ENCODE measurements around the gene GLRX. TPM values are rescaled to one million over a fixed set of nuclear protein-coding genes. Genes with fewer than 3 reads are reported as not detected.
"Not testable (repeated sequence)": the region's sequence is repeated elsewhere in the genome, so short reads cannot be mapped to it uniquely, and the experiment has no call there.

Gene GLRX
- total RNA-seq, 4 donors from 2014 or later, result 126 to 311 (median 181) TPM

DNA sequence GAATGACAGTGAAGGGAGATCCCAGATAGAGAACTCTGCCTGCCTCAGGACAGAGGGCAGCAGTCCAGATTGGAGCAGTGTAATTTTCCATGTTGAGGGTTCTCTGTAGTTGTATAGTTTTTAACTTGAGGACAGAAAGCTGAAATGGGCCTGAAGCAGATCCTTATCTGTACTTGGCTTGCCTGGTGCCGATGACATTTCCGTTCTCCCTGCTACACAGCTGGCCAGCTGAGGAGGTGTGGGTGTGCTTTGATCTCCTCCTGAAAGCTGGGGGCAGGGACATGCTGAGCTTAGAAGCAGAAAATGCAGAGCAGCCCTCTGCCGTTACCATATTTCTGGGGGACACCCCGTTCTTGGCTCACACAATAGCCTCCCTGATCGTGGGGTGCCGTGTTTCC is 10.5 kb downstream of the GLRX start:
- Histone ChIP-seq H3K36me3 (peaks cover 0 to 21% (median 0%) of the 10 kb centered on the region in 3 donors), H3K9me3 (no peaks in the 10 kb centered on the region), H3K4me1 (peaks cover 12 to 73% (median 16%) of the 10 kb centered on the region in 4 donors), H3K27ac (peak overlapping the region in 2 of 4 donors; percentile 38 to 39), H3K4me3 (no peak overlapping the region), H3K27me3 (no peaks in the 10 kb centered on the region)
- no peak for DNase-seq
- TF ChIP-seq, protein P1, sequence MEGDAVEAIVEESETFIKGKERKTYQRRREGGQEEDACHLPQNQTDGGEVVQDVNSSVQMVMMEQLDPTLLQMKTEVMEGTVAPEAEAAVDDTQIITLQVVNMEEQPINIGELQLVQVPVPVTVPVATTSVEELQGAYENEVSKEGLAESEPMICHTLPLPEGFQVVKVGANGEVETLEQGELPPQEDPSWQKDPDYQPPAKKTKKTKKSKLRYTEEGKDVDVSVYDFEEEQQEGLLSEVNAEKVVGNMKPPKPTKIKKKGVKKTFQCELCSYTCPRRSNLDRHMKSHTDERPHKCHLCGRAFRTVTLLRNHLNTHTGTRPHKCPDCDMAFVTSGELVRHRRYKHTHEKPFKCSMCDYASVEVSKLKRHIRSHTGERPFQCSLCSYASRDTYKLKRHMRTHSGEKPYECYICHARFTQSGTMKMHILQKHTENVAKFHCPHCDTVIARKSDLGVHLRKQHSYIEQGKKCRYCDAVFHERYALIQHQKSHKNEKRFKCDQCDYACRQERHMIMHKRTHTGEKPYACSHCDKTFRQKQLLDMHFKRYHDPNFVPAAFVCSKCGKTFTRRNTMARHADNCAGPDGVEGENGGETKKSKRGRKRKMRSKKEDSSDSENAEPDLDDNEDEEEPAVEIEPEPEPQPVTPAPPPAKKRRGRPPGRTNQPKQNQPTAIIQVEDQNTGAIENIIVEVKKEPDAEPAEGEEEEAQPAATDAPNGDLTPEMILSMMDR (IDR thresholded peaks at IDR 0.05), result no peak
- TF ChIP-seq POLR2A (IDR thresholded peaks at IDR 0.05), result no peak

DNA sequence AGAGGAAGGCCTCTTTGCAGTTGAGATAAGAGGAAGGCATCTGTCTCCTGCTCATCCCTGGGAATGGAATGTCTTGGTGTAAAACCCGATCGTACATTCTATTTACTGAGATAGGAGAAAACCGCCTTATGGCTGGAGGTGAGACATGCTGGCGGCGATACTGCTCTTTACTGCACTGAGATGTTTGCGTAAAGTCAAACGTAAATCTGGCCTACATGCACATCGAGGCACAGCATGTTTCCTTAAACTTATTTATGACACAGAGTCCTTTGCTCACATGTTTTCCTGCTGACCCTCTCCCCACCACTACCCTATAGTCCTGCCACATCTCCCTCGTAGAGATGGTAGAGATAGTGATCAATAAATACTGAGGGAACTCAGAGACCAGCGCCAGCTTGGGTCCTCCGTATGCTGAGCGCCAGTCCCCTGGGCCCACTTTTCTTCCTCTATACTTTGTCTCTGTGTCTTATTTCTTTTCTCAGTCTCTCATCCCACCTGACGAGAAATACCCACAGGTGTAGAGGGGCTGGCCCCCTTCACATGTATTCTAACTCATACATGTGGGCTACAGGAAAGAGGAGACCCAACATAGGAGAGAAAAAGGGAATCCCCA is 11.0 kb downstream of the GLRX start:
- H3K27me3 ChIP-seq, H3K4me3 ChIP-seq, DNase-seq, H3K9me3 ChIP-seq: not testable (repeated sequence)
- H3K4me1 ChIP-seq, result peaks cover 12 to 68% (median 16%) of the 10 kb centered on the region in 4 donors
- H3K27ac ChIP-seq, result peak overlapping the region in 2 of 4 donors; percentile 38 to 39
- H3K36me3 ChIP-seq, result peaks cover 0 to 21% (median 0%) of the 10 kb centered on the region in 3 donors

- not testable (repeated sequence) for DNase-seq, H3K4me3 ChIP-seq, H3K27me3 ChIP-seq, H3K9me3 ChIP-seq
- H3K36me3 ChIP-seq, result peaks cover 0 to 19% (median 0%) of the 10 kb centered on the region in 3 donors
- H3K27ac ChIP-seq, result peak overlapping the region in 1 of 4 donors; percentile 38
- peaks cover 12 to 65% (median 16%) of the 10 kb centered on the region in 4 donors for H3K4me1 ChIP-seq
Observed at GRCh38 chr5:95811126-95811423, 11.5 kb downstream of the GLRX start.

GRCh38 chr5:95810305-95811125 is 12.0 kb downstream of the GLRX start:
- no peak for DNase-seq

DNA sequence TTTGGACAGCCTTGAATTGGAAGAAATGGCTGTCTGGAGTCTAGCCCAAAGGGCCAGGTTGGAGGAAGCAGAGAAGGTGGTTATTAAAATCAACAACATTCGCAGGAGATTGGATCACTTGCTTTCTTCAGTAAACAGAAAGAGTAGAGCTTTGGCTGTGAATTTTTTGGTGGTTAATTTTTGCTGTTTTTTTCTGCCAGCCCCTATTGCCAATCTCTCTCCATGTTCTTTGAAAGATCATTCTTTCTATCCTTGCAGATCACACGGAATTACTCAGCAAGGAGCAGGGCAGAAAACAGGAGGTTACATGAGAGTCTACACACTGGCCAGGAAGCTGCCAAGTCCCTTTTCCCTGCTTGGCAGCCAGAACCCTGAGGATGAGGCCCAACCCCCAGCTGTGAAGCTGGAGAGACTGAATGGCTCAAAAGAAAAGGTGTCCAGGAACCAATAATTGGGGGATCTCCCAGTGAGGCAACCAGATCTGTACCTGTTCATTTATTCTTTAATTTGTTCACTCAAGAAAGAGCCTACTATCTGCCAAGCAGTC is 13.0 kb downstream of the GLRX start:
- no peak for DNase-seq
- H3K9me3 ChIP-seq, result no peaks in the 10 kb centered on the region
- peak overlapping the region; percentile 55 to 80 (median 68) for H3K27ac ChIP-seq
- H3K4me1 ChIP-seq, result peaks cover 12 to 58% (median 16%) of the 10 kb centered on the region in 4 donors
- TF ChIP-seq POLR2A (IDR thresholded peaks at IDR 0.05), result no peak
- TF ChIP-seq, protein P1 (IDR thresholded peaks at IDR 0.05), result no peak
- no peak overlapping the region for H3K4me3 ChIP-seq
- H3K36me3 ChIP-seq, result peaks cover 0 to 3% (median 0%) of the 10 kb centered on the region in 3 donors
- no peaks in the 10 kb centered on the region for H3K27me3 ChIP-seq

More at GRCh38 chr5:95810305-95811125, 12.0 kb downstream of the GLRX start:
- Histone ChIP-seq H3K36me3 (peaks cover 0 to 13% (median 0%) of the 10 kb centered on the region in 3 donors), H3K27me3 (no peaks in the 10 kb centered on the region), H3K4me1 (peaks cover 12 to 63% (median 16%) of the 10 kb centered on the region in 4 donors), H3K4me3 (no peak overlapping the region), H3K27ac (peak overlapping the region; percentile 9 to 74 (median 50)), H3K9me3 (no peaks in the 10 kb centered on the region)
- no peak for TF ChIP-seq POLR2A (IDR thresholded peaks at IDR 0.05)
- TF ChIP-seq, protein P1 (IDR thresholded peaks at IDR 0.05), result no peak

- no peak overlapping the region for H3K4me3 ChIP-seq
- no peaks in the 10 kb centered on the region for H3K36me3 ChIP-seq
- peaks cover 12 to 58% (median 16%) of the 10 kb centered on the region in 4 donors for H3K4me1 ChIP-seq
- TF ChIP-seq, protein P1 (IDR thresholded peaks at IDR 0.05), result no peak
- no peak for TF ChIP-seq POLR2A (IDR thresholded peaks at IDR 0.05)
- no peaks in the 10 kb centered on the region for H3K9me3 ChIP-seq
- no peaks in the 10 kb centered on the region for H3K27me3 ChIP-seq
- DNase-seq, result peak in 2 of 3 donors; percentile 85 to 93
- peak overlapping the region; percentile 55 to 80 (median 68) for H3K27ac ChIP-seq
Observed at GRCh38 chr5:95808686-95809413, 13.7 kb downstream of the GLRX start.

Measured in Peyer's patch (tissue), 4 donors.